ENCODE results near the gene SREBF2.
"Not testable (repeated sequence)": the region's sequence is repeated elsewhere in the genome, so short reads cannot be mapped to it uniquely, and the experiment has no call there.

The SREBF2 gene

DNA sequence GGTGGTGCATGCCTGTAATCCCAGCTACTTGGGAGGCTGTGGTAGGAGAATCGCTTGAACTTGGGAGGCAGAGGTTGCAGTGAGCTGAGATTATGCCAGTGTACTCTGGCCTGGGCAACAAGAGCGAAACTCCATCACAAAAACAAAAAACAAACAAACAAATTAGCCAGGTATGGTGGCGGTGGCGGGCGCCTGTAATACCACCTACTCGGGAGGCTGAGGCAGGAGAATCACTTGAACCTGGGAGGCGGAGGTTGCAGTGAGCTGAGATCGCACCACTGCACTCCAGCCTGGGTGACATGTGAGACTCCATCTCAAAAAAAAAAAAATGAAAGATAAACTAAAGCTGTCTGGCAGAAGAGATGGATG lies 116.0 kb downstream of the SREBF2 start:
- DNase-seq, result not testable (repeated sequence)

DNA sequence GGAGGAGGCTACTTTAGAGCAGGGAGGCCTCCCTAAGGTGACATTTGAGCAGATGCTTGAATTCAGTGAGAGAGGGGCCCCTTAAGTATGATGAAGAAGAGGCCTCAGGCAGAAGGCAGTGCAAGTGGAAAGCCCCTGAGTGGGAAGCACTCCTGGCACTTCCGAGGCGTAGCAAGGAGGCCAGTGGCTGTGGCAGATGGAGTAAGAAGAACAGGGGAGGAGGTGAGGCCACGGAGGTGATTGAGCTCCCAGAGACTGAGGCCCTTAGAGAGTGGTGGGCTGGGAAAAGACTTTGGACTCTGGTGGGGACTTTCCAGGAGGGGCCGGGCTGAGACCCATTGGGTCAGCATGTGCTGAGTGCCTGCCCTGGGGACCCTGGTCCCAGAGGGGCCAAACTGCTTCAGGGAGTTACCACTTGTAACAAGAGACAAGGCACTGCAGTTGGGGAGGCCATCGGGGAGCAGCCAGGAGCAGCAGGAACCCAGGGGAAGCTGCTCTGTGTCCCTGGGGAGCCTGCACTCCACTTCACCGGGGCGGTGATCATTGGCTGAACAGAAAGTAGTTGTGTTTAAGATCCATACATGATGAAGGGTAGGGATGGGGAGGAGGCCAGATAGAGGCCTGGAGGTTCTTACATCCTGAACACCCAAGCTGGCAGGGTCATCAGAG lies 116.5 kb downstream of the SREBF2 start:
- no peak for DNase-seq

DNA sequence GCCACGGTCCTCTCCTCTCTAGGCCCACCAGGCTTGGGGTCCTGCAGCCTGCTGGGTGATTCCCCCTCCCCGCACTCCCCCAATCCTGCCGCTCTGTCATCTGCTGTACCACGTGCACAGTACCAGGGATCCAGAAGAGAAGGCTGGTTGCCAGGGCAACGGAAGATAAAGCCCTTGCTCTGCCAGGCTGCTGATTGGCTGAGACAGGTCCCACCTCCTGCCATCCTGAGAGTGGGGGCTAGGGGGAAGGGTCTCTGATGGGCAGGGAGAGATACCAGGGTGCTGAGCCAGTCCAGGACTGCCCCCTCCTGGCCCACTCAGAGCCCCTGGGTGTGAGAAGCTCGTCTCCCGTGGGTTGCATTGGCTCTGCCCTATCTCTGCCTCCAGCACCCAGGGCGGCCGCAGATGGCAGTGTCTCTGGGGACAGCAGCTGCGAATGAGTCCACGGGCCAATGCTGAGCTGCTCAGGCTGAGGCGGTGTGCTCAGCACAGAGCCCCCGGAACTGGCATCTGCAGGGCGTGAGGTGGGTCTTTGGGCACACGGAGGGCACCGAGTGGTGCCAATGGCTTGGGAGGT lies 119.1 kb downstream of the SREBF2 start, which contains the start of gene SMIM45:
SMIM45 (plus strand) TSS at position 253 of the 577 bp plus-strand sequence.
- no peak for DNase-seq

GRCh38 chr22:41952713-41953112 lies 119.8 kb downstream of the SREBF2 start:
- DNase-seq, result peak; percentile 27

Measured in EL (cell line).